NCI-H446 treated with DMSO at 0.1 percent for 48 hours (cell line): ENCODE results near the gene LHX5.

ENCODE experiments used
- DNase-seq: peaks from one replicate; lab custom pipeline; 2025; lab: John Stamatoyannopoulos, UW

LHX5 gene

GRCh38 chr12:113464852-113465719 is 6.6 kb downstream of the LHX5 start:
- DNase-seq: no peak

GRCh38 chr12:113464452-113464775 is 7.3 kb downstream of the LHX5 start:
- DNase-seq: no peak

GRCh38 chr12:113463746-113464451 is 7.8 kb downstream of the LHX5 start:
- DNase-seq: no peak

GRCh38 chr12:113462998-113463745 is 8.5 kb downstream of the LHX5 start:
- no peak for DNase-seq

- DNase-seq: no peak
Measured at GRCh38 chr12:113462117-113462774, 9.4 kb downstream of the LHX5 start.

GRCh38 chr12:113461666-113462065 is 10.0 kb downstream of the LHX5 start:
- no peak for DNase-seq

- DNase-seq: no peak
Measured at GRCh38 chr12:113459981-113460380, 11.7 kb downstream of the LHX5 start.

- no peak for DNase-seq
Measured at GRCh38 chr12:113457710-113458109, 14.0 kb downstream of the LHX5 start.

GRCh38 chr12:113457185-113457584 is 14.5 kb downstream of the LHX5 start:
- DNase-seq: no peak

- no peak for DNase-seq
Measured at GRCh38 chr12:113456761-113457160, 14.9 kb downstream of the LHX5 start.

- DNase-seq: no peak
Measured at GRCh38 chr12:113456199-113456598, 15.5 kb downstream of the LHX5 start.

- DNase-seq: no peak
Measured at GRCh38 chr12:113453330-113453729, 18.3 kb downstream of the LHX5 start.

GRCh38 chr12:113452458-113452857 is 19.2 kb downstream of the LHX5 start:
- no peak for DNase-seq

- no peak for DNase-seq
Measured at GRCh38 chr12:113449839-113450238, 21.8 kb downstream of the LHX5 start.

GRCh38 chr12:113449299-113449698 is 22.4 kb downstream of the LHX5 start:
- DNase-seq: no peak

- DNase-seq: no peak
Measured at GRCh38 chr12:113448873-113449272, 22.8 kb downstream of the LHX5 start.

- DNase-seq: no peak
Measured at GRCh38 chr12:113445544-113446171, 26.0 kb downstream of the LHX5 start.

- no peak for DNase-seq
Measured at GRCh38 chr12:113443030-113443539, 28.6 kb downstream of the LHX5 start.

- no peak for DNase-seq
Measured at GRCh38 chr12:113440947-113441782, 30.5 kb downstream of the LHX5 start.

GRCh38 chr12:113440336-113440735 is 31.3 kb downstream of the LHX5 start:
- DNase-seq: no peak

GRCh38 chr12:113439606-113440030 is 32.1 kb downstream of the LHX5 start:
- no peak for DNase-seq
